ENCODE data around the gene SRPK1.
"Not testable (repeated sequence)": the region's sequence is repeated elsewhere in the genome, so short reads cannot be mapped to it uniquely, and the experiment has no call there.

Gene SRPK1

GRCh38 chr6:35945650-35946025, 24.7 kb upstream of the SRPK1 start:
- no peak overlapping the region for H3K23ac ChIP-seq (ENCODE audit: low read length)
- no peak overlapping the region for H3K9ac ChIP-seq (ENCODE audit: low read length)
- H4K8ac ChIP-seq (ENCODE audit: low read depth, low read length), result no peak overlapping the region
- H3K79me1 ChIP-seq (ENCODE audit: low read length), result no peaks in the 10 kb centered on the region
- no peaks in the 10 kb centered on the region for H3K9me3 ChIP-seq (ENCODE audit: insufficient read depth, low read depth, low read length)
- no peak overlapping the region for H3K4me2 ChIP-seq (ENCODE audit: low read length)
- no peak overlapping the region for H2BK120ac ChIP-seq (ENCODE audit: insufficient read depth, low read length, poor library complexity)
- H2BK12ac ChIP-seq (ENCODE audit: low read length), result no peak overlapping the region
- no peak overlapping the region for H3K4ac ChIP-seq (ENCODE audit: low read depth, low read length)
- no peak overlapping the region for H3K18ac ChIP-seq (ENCODE audit: low read length)
- no peak overlapping the region for H4K12ac ChIP-seq (ENCODE audit: low read depth, low read length)
- DNase-seq, result peak in 1 of 2 donors; percentile 27
- H3K27ac ChIP-seq (ENCODE audit: low read depth, low read length), result no peak overlapping the region
- H4K91ac ChIP-seq (ENCODE audit: low read depth, low read length), result no peak overlapping the region
- no peak overlapping the region for H3K14ac ChIP-seq (ENCODE audit: low read length)
- no peak overlapping the region for H3K4me3 ChIP-seq (ENCODE audit: low read depth, low read length)
- no CpG with 5 or more reads among the region's 1 CpG for WGBS (ENCODE audit: extremely low coverage, insufficient coverage, insufficient read length)
- H3K36me3 ChIP-seq (ENCODE audit: control insufficient read depth in 1 of 2, insufficient read depth in 2 of 2, low read length in 2 of 2), result no peaks in the 10 kb centered on the region
- no peak overlapping the region for H2BK5ac ChIP-seq (ENCODE audit: low read depth, low read length, poor library complexity)
- H2AFZ ChIP-seq (ENCODE audit: insufficient read depth, low read length, poor library complexity), result no peak overlapping the region
- no peaks in the 10 kb centered on the region for H3K79me2 ChIP-seq (ENCODE audit: control insufficient read depth, insufficient read depth, low read length, poor library complexity)
- no peak overlapping the region for H2AK5ac ChIP-seq (ENCODE audit: low read length)
- H3K4me1 ChIP-seq (ENCODE audit: control insufficient read depth in 1 of 2, insufficient read depth in 2 of 2, low read length in 2 of 2), result peaks cover 2 to 3% of the 10 kb centered on the region in 2 experiments
- no peaks in the 10 kb centered on the region for H3K27me3 ChIP-seq (ENCODE audit: insufficient read depth, low read length)

DNA sequence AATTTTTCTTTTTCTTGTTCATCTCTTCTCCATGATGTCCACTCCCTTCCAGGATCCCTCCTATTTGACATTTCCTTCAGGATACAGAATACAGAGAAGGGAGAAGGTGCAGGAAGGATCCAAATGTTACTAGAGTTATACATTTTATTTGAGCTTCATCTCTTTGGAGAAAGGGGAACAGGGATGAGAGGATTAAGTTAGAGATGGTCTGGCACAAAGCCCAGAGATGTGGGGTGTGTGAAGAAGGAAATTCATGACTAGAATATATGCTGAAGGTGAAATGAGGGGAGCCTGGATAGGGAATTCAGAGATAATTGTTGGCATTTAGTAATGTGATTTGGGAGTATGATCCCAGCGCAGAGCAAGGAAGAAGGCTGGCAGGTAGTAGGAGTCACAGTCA, 22.5 kb upstream of the SRPK1 start:
- H3K23ac ChIP-seq (ENCODE audit: low read length), result no peak overlapping the region
- no peaks in the 10 kb centered on the region for H3K9me3 ChIP-seq (ENCODE audit: insufficient read depth, low read depth, low read length)
- no peak overlapping the region for H4K91ac ChIP-seq (ENCODE audit: low read depth, low read length)
- H3K36me3 ChIP-seq (ENCODE audit: control insufficient read depth in 1 of 2, insufficient read depth in 2 of 2, low read length in 2 of 2), result no peaks in the 10 kb centered on the region
- H2AFZ ChIP-seq (ENCODE audit: insufficient read depth, low read length, poor library complexity), result no peak overlapping the region
- no peak overlapping the region for H3K4me3 ChIP-seq (ENCODE audit: low read depth, low read length)
- H3K79me1 ChIP-seq (ENCODE audit: low read length), result no peaks in the 10 kb centered on the region
- no peak overlapping the region for H4K8ac ChIP-seq (ENCODE audit: low read depth, low read length)
- DNase-seq, result no peak
- no peak overlapping the region for H3K4me2 ChIP-seq (ENCODE audit: low read length)
- no peak overlapping the region for H2AK5ac ChIP-seq (ENCODE audit: low read length)
- no peak overlapping the region for H2BK5ac ChIP-seq (ENCODE audit: low read depth, low read length, poor library complexity)
- no peak overlapping the region for H2BK120ac ChIP-seq (ENCODE audit: insufficient read depth, low read length, poor library complexity)
- no peaks in the 10 kb centered on the region for H3K79me2 ChIP-seq (ENCODE audit: control insufficient read depth, insufficient read depth, low read length, poor library complexity)
- H3K14ac ChIP-seq (ENCODE audit: low read length), result no peak overlapping the region
- H4K12ac ChIP-seq (ENCODE audit: low read depth, low read length), result no peak overlapping the region
- peaks cover 2 to 3% of the 10 kb centered on the region in 2 experiments for H3K4me1 ChIP-seq (ENCODE audit: control insufficient read depth in 1 of 2, insufficient read depth in 2 of 2, low read length in 2 of 2)
- H3K27ac ChIP-seq (ENCODE audit: low read depth, low read length), result no peak overlapping the region
- no peaks in the 10 kb centered on the region for H3K27me3 ChIP-seq (ENCODE audit: insufficient read depth, low read length)
- H3K9ac ChIP-seq (ENCODE audit: low read length), result no peak overlapping the region
- H3K4ac ChIP-seq (ENCODE audit: low read depth, low read length), result no peak overlapping the region
- H3K18ac ChIP-seq (ENCODE audit: low read length), result no peak overlapping the region
- H2BK12ac ChIP-seq (ENCODE audit: low read length), result no peak overlapping the region
- no CpG with 5 or more reads among the region's 1 CpG for WGBS (ENCODE audit: extremely low coverage, insufficient coverage, insufficient read length)

GRCh38 chr6:35942355-35942754, 21.5 kb upstream of the SRPK1 start:
- Histone ChIP-seq H3K4ac (ENCODE audit: low read depth, low read length) (no peak overlapping the region), H2BK120ac (ENCODE audit: insufficient read depth, low read length, poor library complexity) (no peak overlapping the region), H3K79me2 (ENCODE audit: control insufficient read depth, insufficient read depth, low read length, poor library complexity) (no peaks in the 10 kb centered on the region), H4K8ac (ENCODE audit: low read depth, low read length) (no peak overlapping the region), H4K12ac (ENCODE audit: low read depth, low read length) (no peak overlapping the region), H3K9me3 (ENCODE audit: insufficient read depth, low read depth, low read length) (no peaks in the 10 kb centered on the region), H3K23ac (ENCODE audit: low read length) (no peak overlapping the region), H3K14ac (ENCODE audit: low read length) (no peak overlapping the region), H4K91ac (ENCODE audit: low read depth, low read length) (no peak overlapping the region), H3K36me3 (ENCODE audit: control insufficient read depth in 1 of 2, insufficient read depth in 2 of 2, low read length in 2 of 2) (no peaks in the 10 kb centered on the region), H3K4me2 (ENCODE audit: low read length) (no peak overlapping the region), H3K4me1 (ENCODE audit: control insufficient read depth in 1 of 2, insufficient read depth in 2 of 2, low read length in 2 of 2) (peaks cover 2 to 3% of the 10 kb centered on the region in 2 experiments), H3K27me3 (ENCODE audit: insufficient read depth, low read length) (no peaks in the 10 kb centered on the region), H3K27ac (ENCODE audit: low read depth, low read length) (no peak overlapping the region), H3K79me1 (ENCODE audit: low read length) (no peaks in the 10 kb centered on the region), H3K9ac (ENCODE audit: low read length) (no peak overlapping the region), H3K4me3 (ENCODE audit: low read depth, low read length) (no peak overlapping the region), H3K18ac (ENCODE audit: low read length) (no peak overlapping the region), H2AFZ (ENCODE audit: insufficient read depth, low read length, poor library complexity) (no peak overlapping the region), H2BK5ac (ENCODE audit: low read depth, low read length, poor library complexity) (no peak overlapping the region), H2BK12ac (ENCODE audit: low read length) (no peak overlapping the region), H2AK5ac (ENCODE audit: low read length) (no peak overlapping the region)
- DNase-seq, result no peak

DNA sequence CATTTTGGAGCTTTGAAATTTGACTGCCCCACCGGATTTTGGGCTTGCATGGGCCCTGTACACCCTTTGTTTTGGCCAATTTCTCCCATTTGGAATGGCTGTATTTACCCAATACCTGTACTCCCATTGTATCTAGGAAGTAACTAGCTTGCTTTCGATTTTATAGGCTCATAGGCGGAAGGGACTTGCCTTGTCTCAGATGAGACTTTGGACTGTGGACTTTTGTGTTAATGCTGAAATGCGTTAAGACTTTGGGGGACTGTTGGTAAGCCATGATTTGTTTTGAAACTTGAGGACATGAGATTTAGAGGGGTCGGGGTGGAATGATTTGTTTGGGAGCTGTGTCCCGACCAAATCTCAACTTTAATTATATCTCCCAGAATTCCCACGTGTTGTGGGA, 20.3 kb upstream of the SRPK1 start:
- not testable (repeated sequence) for H3K4ac ChIP-seq (ENCODE audit: low read depth, low read length); H4K8ac ChIP-seq (ENCODE audit: low read depth, low read length); H3K36me3 ChIP-seq (ENCODE audit: control insufficient read depth in 1 of 2, insufficient read depth in 2 of 2, low read length in 2 of 2); H3K4me1 ChIP-seq (ENCODE audit: control insufficient read depth in 1 of 2, insufficient read depth in 2 of 2, low read length in 2 of 2); H3K27me3 ChIP-seq (ENCODE audit: insufficient read depth, low read length); H4K91ac ChIP-seq (ENCODE audit: low read depth, low read length); H3K9ac ChIP-seq (ENCODE audit: low read length); H3K79me2 ChIP-seq (ENCODE audit: control insufficient read depth, insufficient read depth, low read length, poor library complexity); H3K9me3 ChIP-seq (ENCODE audit: insufficient read depth, low read depth, low read length); H3K18ac ChIP-seq (ENCODE audit: low read length); H3K4me3 ChIP-seq (ENCODE audit: low read depth, low read length); H3K4me2 ChIP-seq (ENCODE audit: low read length); H3K79me1 ChIP-seq (ENCODE audit: low read length); H2AFZ ChIP-seq (ENCODE audit: insufficient read depth, low read length, poor library complexity); H3K27ac ChIP-seq (ENCODE audit: low read depth, low read length); H2BK5ac ChIP-seq (ENCODE audit: low read depth, low read length, poor library complexity); H2BK120ac ChIP-seq (ENCODE audit: insufficient read depth, low read length, poor library complexity); H2BK12ac ChIP-seq (ENCODE audit: low read length); H3K14ac ChIP-seq (ENCODE audit: low read length); H4K12ac ChIP-seq (ENCODE audit: low read depth, low read length); DNase-seq; H3K23ac ChIP-seq (ENCODE audit: low read length); H2AK5ac ChIP-seq (ENCODE audit: low read length)
- WGBS (ENCODE audit: extremely low coverage, insufficient coverage, insufficient read length), result no CpG with 5 or more reads among the region's 7 CpGs

DNA sequence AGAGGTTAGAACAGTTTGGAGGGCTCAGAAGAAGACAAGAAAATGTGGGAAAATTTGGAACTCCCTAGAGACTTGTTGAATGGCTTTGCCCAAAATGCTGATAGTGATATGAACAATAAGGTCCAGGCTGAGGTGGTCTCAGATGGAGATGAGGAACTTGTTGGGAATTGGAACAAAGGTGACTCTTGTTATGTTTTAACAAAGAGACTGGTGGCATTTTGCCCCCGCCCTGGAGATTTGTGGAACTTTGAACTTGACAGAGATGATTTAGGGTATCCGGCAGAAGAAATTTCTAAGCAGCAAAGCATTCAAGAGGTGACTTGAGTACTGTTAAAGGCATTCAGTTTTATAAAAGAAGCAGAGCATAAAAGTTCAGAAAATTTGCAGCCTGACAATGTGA, 19.1 kb upstream of the SRPK1 start:
- not testable (repeated sequence) for H3K4me2 ChIP-seq (ENCODE audit: low read length); H3K4me1 ChIP-seq (ENCODE audit: control insufficient read depth in 1 of 2, insufficient read depth in 2 of 2, low read length in 2 of 2); H3K4me3 ChIP-seq (ENCODE audit: low read depth, low read length); H3K4ac ChIP-seq (ENCODE audit: low read depth, low read length); H4K91ac ChIP-seq (ENCODE audit: low read depth, low read length); H3K18ac ChIP-seq (ENCODE audit: low read length); H3K36me3 ChIP-seq (ENCODE audit: control insufficient read depth in 1 of 2, insufficient read depth in 2 of 2, low read length in 2 of 2); H3K27me3 ChIP-seq (ENCODE audit: insufficient read depth, low read length); H4K8ac ChIP-seq (ENCODE audit: low read depth, low read length); H3K9ac ChIP-seq (ENCODE audit: low read length); H3K9me3 ChIP-seq (ENCODE audit: insufficient read depth, low read depth, low read length); H3K27ac ChIP-seq (ENCODE audit: low read depth, low read length); DNase-seq; H2BK5ac ChIP-seq (ENCODE audit: low read depth, low read length, poor library complexity); H3K23ac ChIP-seq (ENCODE audit: low read length); H2AK5ac ChIP-seq (ENCODE audit: low read length); H3K79me2 ChIP-seq (ENCODE audit: control insufficient read depth, insufficient read depth, low read length, poor library complexity); H2BK12ac ChIP-seq (ENCODE audit: low read length); H2BK120ac ChIP-seq (ENCODE audit: insufficient read depth, low read length, poor library complexity); H3K79me1 ChIP-seq (ENCODE audit: low read length); H3K14ac ChIP-seq (ENCODE audit: low read length); H2AFZ ChIP-seq (ENCODE audit: insufficient read depth, low read length, poor library complexity); H4K12ac ChIP-seq (ENCODE audit: low read depth, low read length)
- no CpG with 5 or more reads among the region's 2 CpGs for WGBS (ENCODE audit: extremely low coverage, insufficient coverage, insufficient read length)

Measured in trophoblast cell (in vitro differentiated cells and primary cell).